Omental fat pad (tissue), 4 donors: ENCODE data around the gene CDX1. TPM values are rescaled to one million over a fixed set of nuclear protein-coding genes. Genes with fewer than 3 reads are reported as not detected.

Experiments used
- ATAC-seq: fragments of 150-250 bp; one replicate; pipeline ENCODE4 v1.9.1; 2016; ENCODE audit warnings: mild to moderate bottlenecking, moderate library complexity; ENCODE audit not compliant: low FRiP score
- DNase-seq: peaks from one replicate; pipeline ENCODE4 v3.0.0-alpha.2; 2019; ENCODE audit warnings: low spot score
- CTCF ChIP-seq, 3 donors: fragments of 450-650 bp; IDR thresholded peaks; one replicate each; pipeline ENCODE4 v1.5.1; 2016 to 2017; ENCODE audit warnings: antibody characterized with exemption in 3 of 3, mild to moderate bottlenecking in 3 of 3, moderate library complexity in 2 of 3
- total RNA-seq, 4 donors: library from RNA; depleted of rRNA; stranded (reverse); fragments of >200 nt; gene quantifications; one replicate each; pipeline ENCODE4 v1.1.0, GENCODE V29; 2016

The CDX1 gene
- total RNA-seq, 4 donors from 2014 or later, result not detected

GRCh38 chr5:150121448-150122157 lies 45.0 kb upstream of the CDX1 start:
- DNase-seq (no peak), ATAC-seq (no peak)
- TF ChIP-seq CTCF (IDR thresholded peaks at IDR 0.05), result no peak

GRCh38 chr5:150122158-150122510 lies 44.4 kb upstream of the CDX1 start:
- no peak for DNase-seq
- no peak for TF ChIP-seq CTCF (IDR thresholded peaks at IDR 0.05)
- no peak for ATAC-seq

GRCh38 chr5:150122536-150123481 lies 43.8 kb upstream of the CDX1 start:
- DNase-seq, result no peak
- no peak for ATAC-seq
- TF ChIP-seq CTCF (IDR thresholded peaks at IDR 0.05), result no peak

- no peak for ATAC-seq
- TF ChIP-seq CTCF (IDR thresholded peaks at IDR 0.05), result no peak
Observed at GRCh38 chr5:150123542-150123941, 43.0 kb upstream of the CDX1 start.

GRCh38 chr5:150124111-150124557 lies 42.4 kb upstream of the CDX1 start:
- DNase-seq, result no peak
- no peak for ATAC-seq
- no peak for TF ChIP-seq CTCF (IDR thresholded peaks at IDR 0.05)

More at GRCh38 chr5:150123542-150123941, 43.0 kb upstream of the CDX1 start:
- DNase-seq, result no peak

- no peak for TF ChIP-seq CTCF (IDR thresholded peaks at IDR 0.05)
- ATAC-seq (no peak), DNase-seq (no peak)
Observed at GRCh38 chr5:150124596-150124995, 42.0 kb upstream of the CDX1 start.
